SW480 (cell line): ENCODE measurements around the gene PTMA.
"Not testable (repeated sequence)": the region's sequence is repeated elsewhere in the genome, so short reads cannot be mapped to it uniquely, and the experiment has no call there.

ENCODE experiments used
- DNase-seq: peaks from one replicate; pipeline ENCODE4 v3.0.0-alpha.2; 2016; ENCODE audit warnings: low spot score

Gene PTMA

GRCh38 chr2:231707927-231708772 is at the start of gene PTMA:
Gene PTMA (plus strand): TSS chr2:231708525. CDS start chr2:231708707, 182 bp downstream.
- DNase-seq: peak; percentile 97

DNA sequence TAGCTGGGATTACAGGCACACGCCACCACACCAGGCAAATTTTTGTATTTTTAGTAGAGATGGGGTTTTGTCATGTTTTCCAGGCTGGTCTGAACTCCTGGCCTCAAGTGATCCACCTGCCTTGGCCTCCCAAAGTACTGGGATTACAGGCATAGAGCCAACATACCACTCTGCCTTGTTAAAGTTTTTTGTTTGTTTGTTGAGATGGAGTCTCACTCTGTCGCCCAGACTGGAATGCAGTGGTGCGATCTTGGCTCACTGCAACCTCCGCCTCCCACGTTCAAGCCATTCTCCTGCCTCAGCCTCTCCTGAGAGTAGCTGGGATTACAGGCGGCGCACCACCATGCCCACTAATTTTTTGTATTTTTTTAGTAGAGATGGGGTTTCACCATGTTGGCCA is 48.3 kb upstream of the PTMA start:
- DNase-seq: not testable (repeated sequence)

- no peak for DNase-seq
Measured at GRCh38 chr2:231660860-231661259, 47.5 kb upstream of the PTMA start.

GRCh38 chr2:231661422-231662027 is 46.8 kb upstream of the PTMA start:
- DNase-seq: no peak

- DNase-seq: peak; percentile 92
Measured at GRCh38 chr2:231662028-231662810, 46.1 kb upstream of the PTMA start.

DNA sequence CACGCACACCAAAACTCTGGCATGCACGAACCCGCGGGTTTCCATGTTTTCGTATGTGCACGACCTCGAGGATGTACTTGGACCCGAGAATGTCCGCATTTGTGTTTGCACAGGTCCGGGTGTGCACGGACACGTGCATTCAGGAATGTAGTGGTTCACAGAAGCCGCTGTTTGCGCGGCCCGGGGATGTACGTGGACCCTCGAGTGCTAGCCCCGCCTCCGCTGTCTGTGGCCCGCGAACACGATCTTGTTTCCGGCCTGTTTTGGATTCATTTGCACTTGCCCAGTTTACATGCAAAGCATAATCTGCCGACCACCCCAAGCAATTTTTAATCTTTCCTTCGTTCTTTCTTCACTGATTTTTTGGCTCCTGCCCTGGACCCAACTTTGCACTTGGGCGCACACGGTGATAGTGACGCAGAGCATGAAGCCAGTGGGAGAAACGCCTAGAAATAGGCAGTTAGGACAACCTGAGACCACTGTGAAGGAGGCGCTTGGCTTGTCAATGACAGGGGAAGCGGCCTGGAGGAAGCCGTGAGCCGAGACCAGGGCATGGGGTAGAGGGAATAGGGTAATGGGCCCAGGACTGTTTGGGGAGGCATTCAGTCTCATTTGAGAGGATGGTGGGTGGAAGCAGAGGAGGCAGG is 45.4 kb upstream of the PTMA start:
- no peak for DNase-seq

DNA sequence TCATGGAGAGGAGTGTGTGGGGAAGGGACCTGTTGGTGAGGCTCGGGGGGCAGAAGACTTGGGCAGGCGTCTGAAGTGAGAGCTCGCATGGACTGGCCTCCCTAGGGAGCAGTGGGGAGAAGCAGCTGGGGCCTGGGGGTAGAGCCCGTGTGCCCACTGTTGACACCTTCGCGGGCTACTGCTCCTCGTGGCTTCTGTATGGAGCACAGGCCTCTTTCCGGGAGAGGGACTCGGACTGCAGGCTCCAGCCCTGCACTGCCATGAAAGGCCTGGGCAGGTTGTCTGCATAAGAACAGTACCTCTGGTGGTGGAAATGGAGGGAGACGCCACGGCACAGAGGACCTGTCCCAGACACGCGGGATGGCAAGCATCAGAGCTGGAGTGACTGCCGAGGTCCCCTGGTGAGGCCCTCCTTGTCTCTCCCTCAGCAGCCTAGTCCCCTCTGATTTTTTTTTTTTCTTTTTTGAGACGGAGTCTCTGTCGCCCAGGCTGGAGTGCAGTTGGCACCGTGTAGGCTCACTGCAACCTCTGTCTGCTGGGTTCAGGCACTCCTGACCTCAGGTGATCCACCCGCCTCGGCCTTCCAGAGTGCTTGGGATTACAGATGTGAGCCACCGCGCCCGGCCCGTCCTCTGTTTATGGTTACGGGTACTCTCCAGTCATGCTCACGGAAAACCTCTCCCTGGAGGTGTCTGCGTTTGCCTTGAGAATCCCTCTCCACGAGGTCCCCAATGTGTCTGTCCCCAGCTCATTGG is 44.7 kb upstream of the PTMA start:
- no peak for DNase-seq

- DNase-seq: no peak
Measured at GRCh38 chr2:231664727-231665126, 43.6 kb upstream of the PTMA start.

DNA sequence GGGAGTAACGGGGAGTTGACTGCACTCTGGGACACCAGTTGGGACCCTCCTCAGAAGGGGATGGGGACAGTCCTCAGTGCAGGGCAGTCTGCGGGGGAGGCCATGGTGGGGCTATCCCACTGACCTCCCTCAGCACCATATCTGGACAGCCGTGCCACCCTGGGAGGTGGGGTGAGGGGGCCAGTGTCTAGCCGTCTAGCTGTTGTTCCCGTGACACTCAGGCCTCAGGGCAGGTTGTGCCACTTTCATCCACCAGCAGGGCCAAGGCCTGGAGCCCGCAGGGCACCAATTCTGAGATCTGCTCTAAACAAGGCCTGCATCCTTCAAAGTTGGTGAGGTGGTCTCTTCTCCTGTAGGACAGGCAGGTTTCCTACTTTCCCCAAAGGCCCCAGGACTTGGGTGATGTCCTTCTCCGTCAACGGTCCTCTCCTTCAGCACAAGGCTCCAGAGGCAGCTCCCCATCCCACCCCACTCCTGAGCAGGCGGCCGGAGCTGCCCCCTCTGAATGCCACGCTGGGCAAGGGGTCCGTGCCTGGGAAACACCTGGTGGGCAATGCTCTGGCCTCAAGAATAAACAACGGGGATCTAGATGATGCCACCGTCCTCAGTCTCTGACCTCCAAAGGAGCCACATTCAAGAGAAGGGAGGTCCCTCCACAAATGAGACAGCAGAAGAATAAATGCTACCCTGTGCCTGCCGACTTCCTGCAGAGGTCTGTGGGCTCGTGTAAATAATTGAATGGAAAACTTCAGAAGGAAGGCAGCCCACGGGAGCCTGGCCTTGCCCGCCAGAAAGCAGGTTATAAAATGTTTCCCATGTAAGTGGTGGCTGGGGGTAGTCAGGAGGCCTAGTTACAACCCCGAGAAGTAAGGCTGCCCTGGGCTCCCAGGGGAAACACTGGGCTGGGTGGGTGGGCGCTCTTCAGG is 42.8 kb upstream of the PTMA start:
- DNase-seq: peak; percentile 52

- peak; percentile 94 for DNase-seq
Measured at GRCh38 chr2:231666171-231667095, 41.9 kb upstream of the PTMA start.

GRCh38 chr2:231667096-231667427 is 41.3 kb upstream of the PTMA start:
- no peak for DNase-seq

GRCh38 chr2:231667496-231667895 is 40.8 kb upstream of the PTMA start:
- no peak for DNase-seq

DNA sequence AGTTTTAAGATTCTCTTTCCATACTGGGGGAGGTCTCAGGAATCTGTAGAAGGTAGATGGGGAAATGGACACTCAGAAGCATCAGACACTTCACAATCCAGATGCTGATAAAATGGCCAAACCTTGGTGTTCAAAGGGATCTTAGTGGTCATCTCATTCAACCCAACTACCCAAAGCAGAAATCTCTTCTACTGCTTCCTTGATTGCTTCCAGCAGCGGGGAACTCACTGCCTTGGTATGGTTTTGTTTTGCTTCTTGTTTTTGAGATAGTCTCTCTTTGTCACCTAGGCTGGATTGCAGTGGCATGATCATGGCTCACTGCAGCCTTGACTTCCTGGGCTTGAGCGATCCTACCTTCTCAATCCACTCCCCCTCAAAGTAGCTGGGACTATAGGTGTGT is 39.3 kb upstream of the PTMA start:
- no peak for DNase-seq

GRCh38 chr2:231671270-231672050 is 36.9 kb upstream of the PTMA start:
- DNase-seq: peak; percentile 61

DNA sequence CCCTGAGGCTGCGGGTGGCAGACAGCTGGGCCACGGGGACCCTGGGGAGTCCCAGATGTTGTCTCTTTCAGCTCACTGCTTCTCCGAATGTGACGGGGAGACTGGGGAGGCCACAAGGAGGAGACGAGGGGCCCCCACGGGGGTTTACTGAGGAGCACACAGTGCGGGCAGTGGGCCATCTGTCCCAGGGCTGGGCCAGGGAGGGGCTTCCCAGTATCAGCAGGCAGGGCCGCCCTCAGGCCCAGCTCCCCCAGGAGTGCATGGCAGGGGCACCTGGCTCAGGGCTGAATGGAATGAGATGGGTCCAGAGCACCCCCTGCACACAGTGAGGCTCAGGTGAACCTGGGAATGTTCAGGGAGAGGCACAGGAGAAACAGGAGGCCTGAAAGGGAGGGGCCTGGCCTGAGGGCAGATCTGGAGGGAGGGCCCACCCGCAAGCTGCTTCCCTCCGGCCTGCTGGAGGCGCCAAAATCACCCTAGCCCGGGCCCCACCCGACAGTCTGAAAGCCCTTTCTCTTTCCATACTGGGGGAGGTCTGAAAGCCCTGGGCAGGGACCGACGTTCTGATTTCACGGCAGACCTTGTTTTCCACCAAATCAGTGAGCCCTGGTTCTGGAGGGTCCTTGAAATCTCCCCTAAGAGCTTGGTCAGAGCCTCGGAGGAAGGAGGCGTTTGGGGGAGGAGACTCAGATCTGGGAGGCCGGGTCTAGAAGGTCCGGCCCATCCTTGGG is 35.5 kb upstream of the PTMA start:
- peak; percentile 89 for DNase-seq

DNA sequence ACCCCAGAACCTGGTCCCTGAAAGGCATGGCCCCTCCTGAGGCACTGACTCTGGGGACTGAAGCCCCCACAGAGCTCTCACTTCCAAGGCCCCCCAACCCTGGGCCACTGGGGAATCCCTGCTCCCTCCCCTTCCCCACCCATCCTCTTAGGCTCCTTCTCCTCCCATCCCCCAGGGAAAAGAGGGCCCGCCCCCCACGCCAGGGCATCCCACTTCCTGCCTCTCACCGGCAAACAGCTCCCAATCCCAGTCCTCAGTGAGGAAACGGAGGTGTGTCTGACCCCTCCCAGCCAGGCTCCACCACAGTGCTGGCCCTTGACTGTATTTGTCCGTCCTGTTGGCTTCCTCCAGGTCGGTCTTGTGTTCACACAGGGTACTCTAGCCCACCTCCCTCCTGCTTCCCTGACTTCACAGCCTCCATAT is 35.0 kb upstream of the PTMA start:
- DNase-seq: peak; percentile 92

- DNase-seq: peak; percentile 63
Measured at GRCh38 chr2:231674587-231675338, 33.6 kb upstream of the PTMA start.
